Type B pancreatic cell (in vitro differentiated cells): Measurements from ENCODE around the gene CDC14A. TPM values are rescaled to one million over a fixed set of nuclear protein-coding genes. Genes with fewer than 3 reads are reported as not detected.

Source experiments
- DNase-seq: peaks from one replicate; pipeline ENCODE4 v3.0.0; 2021; ENCODE audit warnings: mixed read lengths; ENCODE audit not compliant: unreplicated experiment; ENCODE audit errors: extremely low spot score
- H3K27ac Mint-ChIP-seq: 2 replicates; pipeline ENCODE4 v1.8.0; 2021; ENCODE audit warnings: mild to moderate bottlenecking, mixed read lengths
- H3K27me3 Mint-ChIP-seq: 2 replicates; pipeline ENCODE4 v1.8.0; 2021; ENCODE audit warnings: mixed read lengths
- H3K36me3 Mint-ChIP-seq: 2 replicates; pipeline ENCODE4 v1.8.0; 2021; ENCODE audit warnings: mixed read lengths
- H3K4me1 Mint-ChIP-seq: one replicate; pipeline ENCODE4 v1.8.0; 2021; ENCODE audit warnings: mixed read lengths; ENCODE audit not compliant: unreplicated experiment
- H3K4me3 Mint-ChIP-seq: 2 replicates; pipeline ENCODE4 v1.8.0; 2021; ENCODE audit warnings: mild to moderate bottlenecking, mixed read lengths
- H3K9me3 Mint-ChIP-seq: 2 replicates; pipeline ENCODE4 v1.8.0; 2021; ENCODE audit warnings: mixed read lengths
- total RNA-seq: library from RNA; stranded (reverse); gene quantifications from 2 replicates; pipeline ENCODE4 v1.2.1, GENCODE V29; 2021; ENCODE audit warnings: low replicate concordance
- TF ChIP-seq, protein P1 (sequence below): fragments of 200-600 bp; sonication (generic); conservative IDR thresholded peaks from 2 replicates; pipeline ENCODE4 v1.5.0; 2021; ENCODE audit warnings: antibody characterized with exemption, mild to moderate bottlenecking

Gene CDC14A
- total RNA-seq, 1 donor from 2014 or later, result 11.4 TPM

DNA sequence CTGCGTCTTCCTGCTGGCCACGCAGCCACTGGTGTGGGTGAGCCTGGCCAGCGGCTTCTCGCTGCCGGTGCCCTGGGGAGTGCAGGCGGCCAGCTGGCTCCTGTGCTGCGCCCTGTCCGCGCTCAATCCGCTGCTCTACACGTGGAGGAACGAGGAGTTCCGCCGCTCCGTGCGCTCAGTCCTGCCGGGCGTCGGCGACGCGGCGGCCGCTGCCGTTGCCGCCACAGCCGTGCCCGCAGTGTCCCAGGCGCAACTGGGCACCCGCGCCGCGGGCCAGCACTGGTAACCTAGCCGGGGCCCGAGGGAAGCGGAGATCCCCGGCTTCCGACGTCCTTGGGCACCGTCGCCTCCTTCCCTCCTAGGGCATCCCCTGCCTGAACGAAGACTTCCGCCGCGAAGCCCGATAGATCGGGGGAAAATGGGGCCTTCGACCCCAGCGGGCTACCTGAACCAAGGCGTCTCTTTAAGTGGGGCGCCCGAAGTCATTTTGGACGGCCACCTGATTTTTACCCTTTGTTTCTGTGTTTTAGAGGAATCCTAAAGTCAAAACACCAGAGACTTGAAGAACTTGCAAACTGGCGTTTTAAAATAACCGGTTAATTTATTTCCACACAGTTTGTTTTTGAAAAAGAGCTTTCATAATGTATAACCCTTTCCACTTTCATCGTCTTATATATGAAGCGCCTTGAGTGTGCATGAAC lies 187.7 kb downstream of the CDC14A start:
- H3K36me3 Mint-ChIP-seq, result no peaks in the 10 kb centered on the region
- peaks cover 85% of the 10 kb centered on the region for H3K27me3 Mint-ChIP-seq
- H3K9me3 Mint-ChIP-seq, result no peaks in the 10 kb centered on the region
- H3K27ac Mint-ChIP-seq, result no peak overlapping the region
- DNase-seq, result no peak
- TF ChIP-seq, protein P1, sequence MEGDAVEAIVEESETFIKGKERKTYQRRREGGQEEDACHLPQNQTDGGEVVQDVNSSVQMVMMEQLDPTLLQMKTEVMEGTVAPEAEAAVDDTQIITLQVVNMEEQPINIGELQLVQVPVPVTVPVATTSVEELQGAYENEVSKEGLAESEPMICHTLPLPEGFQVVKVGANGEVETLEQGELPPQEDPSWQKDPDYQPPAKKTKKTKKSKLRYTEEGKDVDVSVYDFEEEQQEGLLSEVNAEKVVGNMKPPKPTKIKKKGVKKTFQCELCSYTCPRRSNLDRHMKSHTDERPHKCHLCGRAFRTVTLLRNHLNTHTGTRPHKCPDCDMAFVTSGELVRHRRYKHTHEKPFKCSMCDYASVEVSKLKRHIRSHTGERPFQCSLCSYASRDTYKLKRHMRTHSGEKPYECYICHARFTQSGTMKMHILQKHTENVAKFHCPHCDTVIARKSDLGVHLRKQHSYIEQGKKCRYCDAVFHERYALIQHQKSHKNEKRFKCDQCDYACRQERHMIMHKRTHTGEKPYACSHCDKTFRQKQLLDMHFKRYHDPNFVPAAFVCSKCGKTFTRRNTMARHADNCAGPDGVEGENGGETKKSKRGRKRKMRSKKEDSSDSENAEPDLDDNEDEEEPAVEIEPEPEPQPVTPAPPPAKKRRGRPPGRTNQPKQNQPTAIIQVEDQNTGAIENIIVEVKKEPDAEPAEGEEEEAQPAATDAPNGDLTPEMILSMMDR, result no peak
- peak overlapping the region; percentile 71 for H3K4me3 Mint-ChIP-seq
- no peaks in the 10 kb centered on the region for H3K4me1 Mint-ChIP-seq

DNA sequence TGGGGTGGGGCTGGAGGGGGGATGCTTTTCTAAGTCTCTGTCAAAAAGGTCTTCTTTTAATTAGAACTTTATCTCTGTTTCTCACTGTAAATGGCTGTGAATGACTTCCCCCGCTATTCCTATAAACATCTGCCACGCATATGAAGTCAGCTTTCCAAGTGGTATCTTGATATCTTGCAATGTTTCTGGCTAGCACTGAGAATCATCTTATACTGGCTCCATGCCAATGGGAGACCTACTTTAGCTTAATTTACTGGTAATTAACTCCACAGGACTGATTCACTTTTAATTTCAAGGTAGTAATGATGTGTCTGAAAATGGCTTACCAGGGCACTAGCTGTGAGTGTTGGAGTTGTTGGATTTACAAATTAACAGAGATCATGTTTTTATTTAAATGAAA lies 190.0 kb downstream of the CDC14A start:
- Mint-ChIP-seq H3K27ac (no peak overlapping the region), H3K4me3 (no peak overlapping the region), H3K36me3 (no peaks in the 10 kb centered on the region), H3K27me3 (peaks cover 64% of the 10 kb centered on the region), H3K9me3 (no peaks in the 10 kb centered on the region), H3K4me1 (no peaks in the 10 kb centered on the region)
- TF ChIP-seq, protein P1, result no peak
- no peak for DNase-seq

DNA sequence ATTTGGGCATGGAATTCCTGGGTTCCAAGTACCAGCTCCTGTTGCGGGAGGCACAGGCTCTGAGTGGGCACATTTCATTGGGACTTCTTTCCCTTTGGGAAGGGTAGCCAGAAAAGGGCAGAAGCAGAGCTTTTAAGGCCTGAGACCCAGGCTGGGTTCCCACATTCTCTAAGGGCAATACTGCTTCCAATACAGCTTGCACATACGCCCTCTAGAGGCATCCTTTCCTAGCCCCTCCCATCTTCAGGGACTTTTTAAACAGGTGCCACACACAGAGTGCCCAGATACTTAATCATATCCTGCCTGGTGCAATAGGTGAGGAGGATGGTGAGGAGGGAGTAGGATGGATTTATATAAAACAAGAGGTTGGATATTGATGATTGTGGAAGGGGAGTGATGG lies 191.3 kb downstream of the CDC14A start:
- no peaks in the 10 kb centered on the region for H3K36me3 Mint-ChIP-seq
- TF ChIP-seq, protein P1, result peak; percentile 34
- H3K27ac Mint-ChIP-seq, result no peak overlapping the region
- no peaks in the 10 kb centered on the region for H3K9me3 Mint-ChIP-seq
- H3K4me3 Mint-ChIP-seq, result no peak overlapping the region
- no peaks in the 10 kb centered on the region for H3K4me1 Mint-ChIP-seq
- peaks cover 51% of the 10 kb centered on the region for H3K27me3 Mint-ChIP-seq
- no peak for DNase-seq

DNA sequence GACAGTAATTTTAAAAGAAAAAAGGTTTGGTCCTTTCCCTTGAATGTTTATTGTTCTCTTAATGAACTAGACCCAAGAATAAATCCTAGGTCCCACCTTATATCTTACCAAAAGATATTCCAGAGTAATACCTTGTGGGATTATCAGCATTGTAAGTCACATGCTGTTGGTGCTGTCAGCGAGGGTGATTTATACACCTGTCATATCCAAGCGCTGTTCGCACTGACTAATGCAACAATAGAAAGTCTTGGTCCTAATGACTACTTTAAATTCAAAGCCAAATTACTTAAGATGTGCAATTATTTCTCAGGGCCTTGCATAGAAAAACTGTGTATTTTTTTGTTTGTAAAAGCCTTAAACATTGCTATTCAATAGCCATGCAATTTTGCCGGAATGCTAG lies 192.5 kb downstream of the CDC14A start:
- H3K4me3 Mint-ChIP-seq, result no peak overlapping the region

DNA sequence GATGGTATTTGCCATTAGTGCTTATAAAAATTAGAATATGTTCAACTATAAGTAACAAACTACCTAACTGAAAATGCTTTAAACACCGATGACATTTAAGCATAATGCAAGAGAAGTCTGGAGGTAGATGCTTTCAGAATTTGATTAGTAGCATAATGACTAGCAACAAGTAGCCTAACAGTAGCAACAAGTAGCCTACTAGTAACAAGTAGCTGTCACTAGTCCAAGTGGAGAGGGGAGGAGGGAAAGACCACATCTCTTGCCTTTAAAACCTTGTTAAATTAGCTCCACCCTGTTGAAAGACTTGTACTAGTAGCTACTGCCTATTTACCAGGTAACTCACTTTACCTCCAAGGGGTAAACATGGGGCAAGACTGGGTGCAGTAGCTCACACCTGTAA lies 193.5 kb downstream of the CDC14A start:
- Mint-ChIP-seq H3K27ac (no peak overlapping the region), H3K27me3 (peaks cover 36% of the 10 kb centered on the region), H3K4me3 (no peak overlapping the region), H3K4me1 (no peaks in the 10 kb centered on the region), H3K36me3 (no peaks in the 10 kb centered on the region), H3K9me3 (no peaks in the 10 kb centered on the region)
- TF ChIP-seq, protein P1, result no peak
- DNase-seq, result no peak

More for the DNA sequence above, 192.5 kb downstream of the CDC14A start:
- TF ChIP-seq, protein P1, result no peak
- H3K27me3 Mint-ChIP-seq, result peaks cover 46% of the 10 kb centered on the region
- H3K4me1 Mint-ChIP-seq, result no peaks in the 10 kb centered on the region
- H3K9me3 Mint-ChIP-seq, result no peaks in the 10 kb centered on the region
- DNase-seq, result no peak
- H3K27ac Mint-ChIP-seq, result no peak overlapping the region
- no peaks in the 10 kb centered on the region for H3K36me3 Mint-ChIP-seq
